ENCODE data around the gene SIGLEC14.
"Not testable (repeated sequence)": the region's sequence is repeated elsewhere in the genome, so short reads cannot be mapped to it uniquely, and the experiment has no call there.

SIGLEC14 gene

DNA sequence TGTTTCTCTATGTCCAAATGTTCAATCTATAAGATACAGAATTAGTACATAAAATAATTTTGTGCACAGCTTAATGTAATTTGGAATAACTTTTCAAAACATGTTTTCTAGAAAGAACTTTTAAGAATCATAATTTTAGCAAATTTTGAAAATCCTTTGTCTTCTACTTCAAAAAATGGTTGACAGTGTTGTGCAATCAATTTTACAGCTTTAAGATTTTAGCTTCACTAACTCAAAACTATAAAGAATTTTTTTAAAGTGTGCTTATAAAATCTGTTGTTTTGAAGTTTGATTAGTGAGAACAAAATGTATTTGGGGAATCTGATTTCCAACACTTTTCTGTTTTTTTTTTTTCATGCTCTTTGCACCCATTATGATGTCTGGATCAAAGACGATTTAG is 33.8 kb upstream of the SIGLEC14 start:
- ATAC-seq (ENCODE audit: insufficient read depth, low read depth): no peak
- Histone ChIP-seq H3K4me1 (ENCODE audit: insufficient read depth, low read length) (peaks cover 19% of the 10 kb centered on the region), H3K9me3 (ENCODE audit: insufficient read depth, low read length, severe bottlenecking) (peaks cover 9% of the 10 kb centered on the region), H3K27me3 (ENCODE audit: insufficient read depth, low read length, poor library complexity) (peaks cover 15% of the 10 kb centered on the region), H2AFZ (ENCODE audit: low read depth, low read length) (no peak overlapping the region), H3K4me3 (ENCODE audit: low read depth in 1 of 2, low read length in 2 of 2) (no peak overlapping the region), H3K27ac (ENCODE audit: low read length) (no peak overlapping the region), H3K79me2 (ENCODE audit: insufficient read depth, low read length) (no peaks in the 10 kb centered on the region), H3K4me2 (ENCODE audit: insufficient read depth, low read length) (no peak overlapping the region), H3K36me3 (ENCODE audit: insufficient read depth, low read length) (no peaks in the 10 kb centered on the region), H3K9ac (ENCODE audit: low read depth, low read length) (no peak overlapping the region), H4K20me1 (ENCODE audit: insufficient read depth, low read length) (no peaks in the 10 kb centered on the region)
- DNase-seq: no peak
- TF ChIP-seq, protein P1, sequence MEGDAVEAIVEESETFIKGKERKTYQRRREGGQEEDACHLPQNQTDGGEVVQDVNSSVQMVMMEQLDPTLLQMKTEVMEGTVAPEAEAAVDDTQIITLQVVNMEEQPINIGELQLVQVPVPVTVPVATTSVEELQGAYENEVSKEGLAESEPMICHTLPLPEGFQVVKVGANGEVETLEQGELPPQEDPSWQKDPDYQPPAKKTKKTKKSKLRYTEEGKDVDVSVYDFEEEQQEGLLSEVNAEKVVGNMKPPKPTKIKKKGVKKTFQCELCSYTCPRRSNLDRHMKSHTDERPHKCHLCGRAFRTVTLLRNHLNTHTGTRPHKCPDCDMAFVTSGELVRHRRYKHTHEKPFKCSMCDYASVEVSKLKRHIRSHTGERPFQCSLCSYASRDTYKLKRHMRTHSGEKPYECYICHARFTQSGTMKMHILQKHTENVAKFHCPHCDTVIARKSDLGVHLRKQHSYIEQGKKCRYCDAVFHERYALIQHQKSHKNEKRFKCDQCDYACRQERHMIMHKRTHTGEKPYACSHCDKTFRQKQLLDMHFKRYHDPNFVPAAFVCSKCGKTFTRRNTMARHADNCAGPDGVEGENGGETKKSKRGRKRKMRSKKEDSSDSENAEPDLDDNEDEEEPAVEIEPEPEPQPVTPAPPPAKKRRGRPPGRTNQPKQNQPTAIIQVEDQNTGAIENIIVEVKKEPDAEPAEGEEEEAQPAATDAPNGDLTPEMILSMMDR (IDR thresholded peaks at IDR 0.05; ENCODE audit: borderline replicate concordance, extremely low read depth, low read length, poor library complexity, severe bottlenecking): no peak
- TF ChIP-seq EZH2 (IDR thresholded peaks at IDR 0.05; ENCODE audit: borderline replicate concordance, low read depth, low read length, severe bottlenecking): no peak

DNA sequence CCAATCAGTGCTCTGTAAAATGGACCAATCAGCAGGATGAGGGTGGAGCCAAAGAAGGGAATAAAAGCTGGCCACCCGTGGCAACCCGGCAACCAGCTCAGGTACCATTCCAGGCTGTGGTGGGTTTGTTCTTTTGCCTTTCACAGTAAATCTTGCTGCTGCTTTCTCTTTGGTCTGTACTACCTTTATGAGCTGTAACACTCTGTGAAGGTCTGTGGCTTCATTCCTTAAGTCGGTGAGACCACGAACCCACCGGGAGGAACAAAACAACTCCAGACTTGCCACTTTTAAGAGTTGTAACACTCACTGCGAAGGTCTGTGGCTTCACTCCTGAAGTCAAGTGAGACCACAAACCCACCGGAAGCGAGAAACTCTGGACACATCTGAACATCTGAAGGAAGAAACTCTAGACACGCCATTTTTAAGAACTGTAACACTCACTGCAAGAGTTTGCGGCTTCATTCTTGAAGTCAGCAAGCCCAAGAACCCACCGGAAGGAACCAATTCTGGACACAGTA is 30.0 kb upstream of the SIGLEC14 start:
- Histone ChIP-seq H3K79me2 (ENCODE audit: insufficient read depth, low read length) (no peaks in the 10 kb centered on the region), H2AFZ (ENCODE audit: low read depth, low read length) (no peak overlapping the region), H3K4me3 (ENCODE audit: low read depth in 1 of 2, low read length in 2 of 2) (no peak overlapping the region), H4K20me1 (ENCODE audit: insufficient read depth, low read length) (no peaks in the 10 kb centered on the region), H3K27ac (ENCODE audit: low read length) (peak overlapping the region; percentile 35; the same call in 1 of the 2 replicates), H3K9me3 (ENCODE audit: insufficient read depth, low read length, severe bottlenecking) (peaks cover 4% of the 10 kb centered on the region), H3K4me1 (ENCODE audit: insufficient read depth, low read length) (peaks cover 19% of the 10 kb centered on the region), H3K4me2 (ENCODE audit: insufficient read depth, low read length) (0 out of 2 replicates have a peak overlapping the region, but pooled peaks have one; percentile 24), H3K36me3 (ENCODE audit: insufficient read depth, low read length) (no peaks in the 10 kb centered on the region), H3K27me3 (ENCODE audit: insufficient read depth, low read length, poor library complexity) (peaks cover 17% of the 10 kb centered on the region), H3K9ac (ENCODE audit: low read depth, low read length) (no peak overlapping the region)
- peak; percentile 63 for DNase-seq
- ATAC-seq (ENCODE audit: insufficient read depth, low read depth): peak; percentile 93
- TF ChIP-seq, protein P1 (IDR thresholded peaks at IDR 0.05; ENCODE audit: borderline replicate concordance, extremely low read depth, low read length, poor library complexity, severe bottlenecking): no peak
- no peak for TF ChIP-seq EZH2 (IDR thresholded peaks at IDR 0.05; ENCODE audit: borderline replicate concordance, low read depth, low read length, severe bottlenecking)

- not testable (repeated sequence) for H2AFZ ChIP-seq (ENCODE audit: low read depth, low read length); H3K79me2 ChIP-seq (ENCODE audit: insufficient read depth, low read length); H4K20me1 ChIP-seq (ENCODE audit: insufficient read depth, low read length); H3K9me3 ChIP-seq (ENCODE audit: insufficient read depth, low read length, severe bottlenecking); H3K4me3 ChIP-seq (ENCODE audit: low read depth in 1 of 2, low read length in 2 of 2); H3K27ac ChIP-seq (ENCODE audit: low read length); ATAC-seq (ENCODE audit: insufficient read depth, low read depth); DNase-seq; H3K36me3 ChIP-seq (ENCODE audit: insufficient read depth, low read length); H3K9ac ChIP-seq (ENCODE audit: low read depth, low read length)
- peaks cover 19% of the 10 kb centered on the region for H3K4me1 ChIP-seq (ENCODE audit: insufficient read depth, low read length)
- H3K27me3 ChIP-seq (ENCODE audit: insufficient read depth, low read length, poor library complexity): peaks cover 17% of the 10 kb centered on the region
- peak overlapping the region; percentile 24; the same call in 1 of the 2 replicates for H3K4me2 ChIP-seq (ENCODE audit: insufficient read depth, low read length)
Observed at GRCh38 chr19:51675911-51676565, 29.4 kb upstream of the SIGLEC14 start.

GRCh38 chr19:51668216-51668615 is 21.6 kb upstream of the SIGLEC14 start:
- no peak for ATAC-seq (ENCODE audit: insufficient read depth, low read depth)
- Histone ChIP-seq H4K20me1 (ENCODE audit: insufficient read depth, low read length) (no peaks in the 10 kb centered on the region), H2AFZ (ENCODE audit: low read depth, low read length) (no peak overlapping the region), H3K4me1 (ENCODE audit: insufficient read depth, low read length) (no peaks in the 10 kb centered on the region), H3K27me3 (ENCODE audit: insufficient read depth, low read length, poor library complexity) (peaks cover 12% of the 10 kb centered on the region), H3K79me2 (ENCODE audit: insufficient read depth, low read length) (no peaks in the 10 kb centered on the region), H3K9ac (ENCODE audit: low read depth, low read length) (no peak overlapping the region), H3K36me3 (ENCODE audit: insufficient read depth, low read length) (no peaks in the 10 kb centered on the region), H3K4me2 (ENCODE audit: insufficient read depth, low read length) (no peak overlapping the region), H3K4me3 (ENCODE audit: low read depth in 1 of 2, low read length in 2 of 2) (no peak overlapping the region), H3K9me3 (ENCODE audit: insufficient read depth, low read length, severe bottlenecking) (no peaks in the 10 kb centered on the region), H3K27ac (ENCODE audit: low read length) (no peak overlapping the region)
- no peak for DNase-seq
- TF ChIP-seq EZH2 (IDR thresholded peaks at IDR 0.05; ENCODE audit: borderline replicate concordance, low read depth, low read length, severe bottlenecking): no peak

Measured in DND-41 (cell line).